ENCODE measurements around the gene SDK1.

Gene SDK1

DNA sequence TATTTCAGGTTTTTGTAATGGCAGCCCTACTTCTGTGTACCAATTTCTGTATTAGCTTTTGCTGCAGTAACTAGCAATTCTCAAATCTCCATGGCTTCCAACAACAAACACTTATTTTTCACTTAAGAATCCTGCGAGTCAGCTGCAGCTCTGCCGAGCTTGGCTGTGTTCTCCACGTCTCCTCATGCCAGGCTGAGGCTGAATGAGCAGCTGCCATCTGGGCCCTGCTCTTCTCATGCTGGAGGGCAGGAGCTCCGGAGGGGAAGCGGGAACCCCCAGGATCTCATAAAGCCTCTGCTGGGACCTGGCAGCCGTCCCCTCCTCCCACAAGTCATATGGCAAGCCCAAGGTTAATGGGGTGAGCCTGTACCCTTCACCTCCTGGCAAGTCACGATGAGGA is 591.1 kb downstream of the SDK1 start:
- no peak for DNase-seq

GRCh38 chr7:3892686-3893085 is 591.6 kb downstream of the SDK1 start:
- no peak for DNase-seq

GRCh38 chr7:3893151-3893788 is 592.2 kb downstream of the SDK1 start:
- DNase-seq: no peak

- DNase-seq: no peak
These were observed 592.7 kb downstream of the SDK1 start for GRCh38 chr7:3893789-3894153.

GRCh38 chr7:3895341-3896116 is 594.5 kb downstream of the SDK1 start:
- no peak for DNase-seq

DNA sequence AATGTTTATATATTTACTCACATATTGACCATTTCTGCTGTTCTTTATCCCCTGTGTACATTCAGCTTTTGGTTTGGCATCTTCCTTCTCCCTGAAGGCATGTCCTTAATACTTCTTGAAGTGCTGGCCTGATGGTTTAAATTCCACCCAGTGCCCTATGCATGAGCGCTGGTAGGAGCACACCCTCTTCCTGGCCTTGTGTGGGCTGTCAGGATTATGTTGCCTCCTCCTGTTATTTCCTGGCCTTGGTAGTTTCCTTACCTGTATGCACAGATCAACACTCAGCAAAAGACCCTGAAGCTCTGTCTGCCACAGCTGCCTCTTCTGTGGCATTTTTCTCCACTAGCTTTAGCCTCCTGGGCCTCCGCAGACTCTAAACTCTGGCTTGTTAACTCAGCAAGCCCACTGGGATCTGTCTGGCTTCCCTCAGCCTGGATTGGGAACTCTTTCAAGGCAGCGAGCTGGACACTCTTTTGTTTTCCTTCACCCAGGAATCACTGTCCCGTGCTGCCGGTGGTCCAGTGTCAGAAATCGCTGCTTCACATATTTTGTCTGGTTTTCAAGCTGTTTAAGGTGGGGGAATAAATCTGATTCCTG is 595.2 kb downstream of the SDK1 start:
- DNase-seq: no peak

- peak; percentile 65 for DNase-seq
These were observed 596.6 kb downstream of the SDK1 start for GRCh38 chr7:3897430-3898372.

- peak; percentile 48 for DNase-seq
These were observed 598.5 kb downstream of the SDK1 start for GRCh38 chr7:3899559-3899991.

DNA sequence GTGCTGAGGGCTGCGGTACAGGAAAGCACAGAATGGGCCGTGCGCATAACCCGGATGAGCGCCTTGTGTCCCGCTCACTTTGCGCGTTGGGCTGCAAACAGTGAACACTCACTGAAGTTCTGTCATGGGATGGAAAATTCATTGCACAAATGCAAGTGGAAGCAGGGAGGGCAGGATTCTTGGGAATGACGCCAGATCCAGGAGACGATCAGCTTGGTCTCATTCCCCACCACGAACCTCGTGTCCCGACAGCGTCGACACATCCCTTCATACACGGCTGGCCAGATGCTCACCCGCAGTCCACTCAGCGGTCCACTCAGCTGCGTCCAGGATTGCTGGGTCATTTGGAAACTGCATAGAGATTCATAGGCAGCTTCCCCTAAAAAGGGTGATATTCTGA is 607.1 kb downstream of the SDK1 start:
- no peak for DNase-seq

DNA sequence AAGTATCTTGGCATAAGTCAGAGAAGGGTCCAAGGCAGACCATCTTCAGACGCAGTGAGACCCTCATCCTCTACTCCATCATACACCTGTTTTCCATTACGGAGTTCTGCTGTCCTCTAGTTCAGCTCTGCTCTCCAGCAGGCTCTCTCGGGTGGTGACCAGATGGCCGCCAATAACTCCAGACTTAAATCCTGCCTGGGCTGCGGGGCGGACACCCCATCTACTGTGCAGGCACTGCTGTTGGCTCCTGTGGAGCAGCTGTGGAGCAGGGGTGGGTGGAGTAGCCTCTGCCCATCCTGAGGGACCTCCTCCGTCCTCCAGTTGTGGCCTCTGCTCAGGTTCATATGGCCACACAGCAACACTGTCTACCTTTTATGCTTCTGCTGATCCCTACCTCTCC is 608.1 kb downstream of the SDK1 start:
- no peak for DNase-seq

GRCh38 chr7:3910054-3910453 is 609.0 kb downstream of the SDK1 start:
- peak; percentile 38 for DNase-seq

- no peak for DNase-seq
These were observed 610.6 kb downstream of the SDK1 start for GRCh38 chr7:3911685-3912084.

- no peak for DNase-seq
These were observed 611.2 kb downstream of the SDK1 start for GRCh38 chr7:3912291-3912690.

- no peak for DNase-seq
These were observed 613.2 kb downstream of the SDK1 start for GRCh38 chr7:3914051-3914775.

GRCh38 chr7:3915337-3915878 is 614.4 kb downstream of the SDK1 start:
- DNase-seq: no peak

GRCh38 chr7:3916146-3916545 is 615.1 kb downstream of the SDK1 start:
- peak; percentile 29 for DNase-seq

DNA sequence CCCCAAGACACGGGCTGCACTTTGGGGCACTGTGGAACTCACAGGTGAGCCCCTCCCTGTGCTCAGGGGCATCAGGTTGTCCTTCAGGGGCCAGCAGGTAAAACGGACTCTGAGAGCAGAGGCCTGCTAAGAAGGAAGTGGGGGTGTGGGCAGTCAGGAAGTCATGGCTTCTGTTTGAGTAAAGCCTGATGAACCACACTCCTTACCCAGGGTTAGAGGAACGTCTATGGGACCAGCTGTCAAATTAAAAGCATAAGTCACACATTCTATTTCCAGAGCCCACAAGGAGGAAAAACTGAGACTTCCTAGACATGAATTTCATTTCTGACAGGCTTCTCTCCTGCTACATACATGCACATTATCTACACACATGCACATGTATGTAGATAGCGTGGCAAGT is 616.4 kb downstream of the SDK1 start:
- no peak for DNase-seq

GRCh38 chr7:3918576-3918975 is 617.5 kb downstream of the SDK1 start:
- no peak for DNase-seq

DNA sequence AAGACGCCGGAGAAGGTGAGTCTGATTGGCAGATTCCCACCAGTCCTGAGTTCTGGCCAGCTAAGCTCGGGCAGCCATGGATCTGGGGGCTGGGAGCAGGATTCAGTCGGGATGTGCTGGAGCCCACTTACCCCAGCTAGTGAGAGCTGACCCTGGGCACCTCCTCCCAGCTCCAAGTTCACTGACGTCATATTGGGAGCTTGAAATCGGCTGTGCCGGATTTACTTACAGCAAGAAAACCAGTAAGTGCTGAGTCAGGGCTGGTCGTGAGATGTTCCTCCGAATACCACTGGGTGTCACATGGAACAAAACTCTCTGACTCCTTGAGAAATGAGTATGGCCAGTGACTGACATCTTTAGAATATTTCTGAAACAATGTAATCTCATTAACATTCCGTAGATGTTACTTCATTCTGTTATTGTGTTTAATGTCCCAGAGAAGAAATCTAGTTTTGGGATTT is 621.2 kb downstream of the SDK1 start:
- DNase-seq: peak; percentile 97

DNA sequence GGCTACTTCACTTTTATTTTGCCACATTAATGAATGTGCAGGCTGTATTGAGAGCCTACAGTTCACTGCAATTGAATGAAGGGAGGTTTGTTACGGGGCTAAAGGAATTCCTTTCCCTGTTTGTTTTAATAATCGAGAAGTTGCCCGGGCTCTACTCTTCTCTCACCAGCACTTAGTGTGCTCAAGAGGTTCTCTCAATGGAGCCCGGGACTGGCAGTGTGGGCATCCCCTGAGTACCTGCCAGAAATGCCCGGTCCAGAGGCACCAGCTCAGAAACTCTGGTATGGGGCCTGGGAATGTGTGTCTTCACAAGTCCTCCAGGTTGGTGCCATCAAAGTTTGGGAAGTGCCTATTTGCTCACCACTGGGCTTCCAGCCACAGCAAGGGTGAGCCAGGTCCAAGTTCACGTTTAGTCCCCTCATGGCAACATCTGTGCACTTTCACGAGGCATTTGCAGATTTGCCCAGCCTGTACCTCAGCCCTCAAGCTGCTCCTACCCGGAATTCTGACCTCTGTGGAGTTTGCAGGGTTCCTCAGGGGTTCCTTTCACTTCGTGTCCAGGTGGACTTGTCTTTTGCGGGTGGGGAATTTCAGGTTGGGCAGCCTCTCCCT is 622.4 kb downstream of the SDK1 start:
- no peak for DNase-seq

DNA sequence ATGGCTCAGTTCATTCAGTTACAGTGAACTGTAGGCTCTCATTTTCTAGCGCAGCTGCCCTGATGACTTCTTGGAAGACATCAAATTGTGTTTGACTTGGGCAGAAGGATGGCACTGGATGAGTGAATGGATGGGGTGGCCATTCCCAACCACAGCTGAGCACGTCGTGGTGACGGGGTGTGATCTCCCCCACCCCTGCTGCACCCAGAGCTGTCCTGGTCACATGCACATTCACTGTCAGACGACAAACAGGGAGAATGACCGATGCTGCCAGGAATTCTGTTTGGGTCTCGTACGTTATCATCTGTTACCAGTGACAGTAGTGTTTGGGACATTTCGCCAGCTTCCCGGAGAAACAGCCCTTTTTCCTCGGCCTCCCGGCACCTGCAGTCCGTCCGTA is 623.2 kb downstream of the SDK1 start:
- DNase-seq: no peak
